ENCODE data around the gene SLC35B1. TPM values are rescaled to one million over a fixed set of nuclear protein-coding genes. Genes with fewer than 3 reads are reported as not detected.

The SLC35B1 gene
- total and polyA plus RNA-seq, 2 donors (not counting 1 experiment from before 2014, with no cell fraction given) = 32.3 to 47.2 TPM

DNA sequence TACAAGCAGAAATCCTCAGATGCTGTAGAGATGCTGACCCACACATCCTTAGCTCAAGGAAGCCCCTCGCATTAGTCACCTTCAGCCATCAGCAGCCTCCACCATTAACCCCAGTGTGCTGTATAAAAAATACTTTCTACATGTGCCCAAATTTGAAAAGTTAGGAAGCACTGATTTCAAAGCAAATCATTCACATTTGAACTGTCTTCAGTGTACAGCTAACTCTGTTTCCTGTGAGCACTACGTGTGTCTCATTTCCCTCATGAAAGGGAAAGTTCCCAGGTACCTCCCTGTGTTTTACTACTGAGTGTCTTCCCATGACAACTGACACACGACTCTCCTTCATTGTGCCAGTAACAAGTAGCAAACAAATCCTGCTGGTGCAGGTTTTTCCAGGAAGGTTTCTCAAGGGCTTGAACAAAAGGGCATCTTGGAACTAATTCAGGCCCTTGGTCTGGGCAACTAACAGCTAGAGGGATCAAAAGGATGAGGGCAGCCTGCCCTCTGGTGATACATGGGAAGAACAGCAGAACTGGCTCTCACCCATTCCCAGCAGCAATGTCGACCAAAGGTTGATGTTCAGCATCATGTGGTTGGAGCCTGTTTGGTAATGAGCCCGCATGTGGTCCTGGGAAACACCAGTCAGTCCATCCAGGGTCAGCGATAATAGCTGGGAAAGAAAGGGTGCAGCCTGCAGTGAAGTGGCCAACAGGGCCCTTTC, 4.0 kb downstream of the SLC35B1 start:
- Histone ChIP-seq H3K79me2 (ENCODE audit: control insufficient read depth, insufficient read depth, low read length) (peaks cover 22% of the 10 kb centered on the region), H3K9me3 (ENCODE audit: control extremely low read depth in 1 of 3, control insufficient read depth in 2 of 3, insufficient read depth in 1 of 3, low read length in 2 of 3) (no peaks in the 10 kb centered on the region), H3K4me1 (ENCODE audit: control insufficient read depth in 2 of 2, insufficient read depth in 2 of 2, low read length in 2 of 2) (peaks cover 15 to 22% of the 10 kb centered on the region in 2 donors), H3K4me2 (replicated peaks; ENCODE audit: low read depth, low read length, poor library complexity, severe bottlenecking) (no peak overlapping the region), H2AFZ (ENCODE audit: insufficient read depth, low read depth, low read length, poor library complexity, severe bottlenecking) (no peak overlapping the region), H3K9ac (ENCODE audit: low read length) (no peak overlapping the region), H3K27ac (ENCODE audit: low read length in 2 of 2) (no peak overlapping the region), H3K36me3 (replicated peaks in 1 of 2; ENCODE audit: control extremely low read depth in 1 of 2, control insufficient read depth in 1 of 2, extremely low read depth in 1 of 2, insufficient read depth in 2 of 2, low read length in 1 of 2) (peaks cover 0 to 63% of the 10 kb centered on the region in 2 experiments), H3K27me3 (replicated peaks in 1 of 4; ENCODE audit: control extremely low read depth in 1 of 4, control insufficient read depth in 3 of 4, insufficient read depth in 4 of 4, low read length in 3 of 4) (no peaks in the 10 kb centered on the region), H4K20me1 (ENCODE audit: control insufficient read depth, insufficient read depth, low read length, poor library complexity, severe bottlenecking) (peaks cover 7% of the 10 kb centered on the region), H3K4me3 (ENCODE audit: control extremely low read depth in 1 of 5, extremely low read depth in 1 of 5, insufficient read depth in 1 of 5, low read depth in 2 of 5, low read length in 4 of 5) (no peak overlapping the region)
- H3K27ac Mint-ChIP-seq = no peak overlapping the region
- no peak overlapping the region for H3K4me3 Mint-ChIP-seq
- 75% methylated on average over 5 of the region's 6 CpGs for WGBS (ENCODE audit: insufficient coverage)
- no peaks in the 10 kb centered on the region for H3K9me3 Mint-ChIP-seq (ENCODE audit: insufficient read depth)
- ATAC-seq (ENCODE audit: low read depth) (no peak), DNase-seq (no peak)
- TF ChIP-seq, protein P1, sequence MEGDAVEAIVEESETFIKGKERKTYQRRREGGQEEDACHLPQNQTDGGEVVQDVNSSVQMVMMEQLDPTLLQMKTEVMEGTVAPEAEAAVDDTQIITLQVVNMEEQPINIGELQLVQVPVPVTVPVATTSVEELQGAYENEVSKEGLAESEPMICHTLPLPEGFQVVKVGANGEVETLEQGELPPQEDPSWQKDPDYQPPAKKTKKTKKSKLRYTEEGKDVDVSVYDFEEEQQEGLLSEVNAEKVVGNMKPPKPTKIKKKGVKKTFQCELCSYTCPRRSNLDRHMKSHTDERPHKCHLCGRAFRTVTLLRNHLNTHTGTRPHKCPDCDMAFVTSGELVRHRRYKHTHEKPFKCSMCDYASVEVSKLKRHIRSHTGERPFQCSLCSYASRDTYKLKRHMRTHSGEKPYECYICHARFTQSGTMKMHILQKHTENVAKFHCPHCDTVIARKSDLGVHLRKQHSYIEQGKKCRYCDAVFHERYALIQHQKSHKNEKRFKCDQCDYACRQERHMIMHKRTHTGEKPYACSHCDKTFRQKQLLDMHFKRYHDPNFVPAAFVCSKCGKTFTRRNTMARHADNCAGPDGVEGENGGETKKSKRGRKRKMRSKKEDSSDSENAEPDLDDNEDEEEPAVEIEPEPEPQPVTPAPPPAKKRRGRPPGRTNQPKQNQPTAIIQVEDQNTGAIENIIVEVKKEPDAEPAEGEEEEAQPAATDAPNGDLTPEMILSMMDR (IDR thresholded peaks at IDR 0.05) = no peak
- TF ChIP-seq EZH2 (IDR thresholded peaks at IDR 0.05; ENCODE audit: borderline replicate concordance, insufficient read depth, low read depth, low read length, poor library complexity, severe bottlenecking) = no peak
- POLR2A ChIA-PET = no interaction called here
- no peaks in the 10 kb centered on the region for H3K27me3 Mint-ChIP-seq
- peaks cover 24% of the 10 kb centered on the region for H3K4me1 Mint-ChIP-seq
- intact Hi-C loops (cut with micrococcal nuclease) = loop anchor here (10.0 kb wide), 2 partner anchors 209 to 289 kb away; partner anchors contain the start of genes NGFR and PHB1
- CTCF ChIA-PET = interaction anchor here (1.6 to 24.9 kb wide), 3 partner anchors 7 to 135 kb away, joined by 5 to 485 read pairs (median 41); partner anchors contain the start of gene NXPH3

DNA sequence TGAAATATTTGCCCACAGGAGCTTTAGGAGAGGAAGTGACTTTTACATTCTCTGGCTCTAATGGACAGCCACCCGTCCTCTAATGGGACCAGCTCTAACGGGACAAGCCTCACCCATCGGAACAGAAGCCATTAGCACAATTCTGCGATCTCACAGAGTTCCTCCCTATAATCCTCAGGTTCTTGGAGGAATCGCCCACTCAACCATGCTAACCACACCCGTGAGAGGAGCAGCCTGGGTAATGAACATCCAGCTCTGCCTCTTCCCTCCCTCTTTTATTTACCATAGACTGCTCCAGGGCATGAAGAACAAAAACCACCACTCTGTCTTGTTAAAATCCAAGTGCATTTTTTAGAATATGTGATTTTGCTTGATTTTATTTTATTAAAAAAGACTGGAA, 6.8 kb downstream of the SLC35B1 start:
- TF ChIP-seq, protein P1 (IDR thresholded peaks at IDR 0.05) = no peak
- no peak for TF ChIP-seq EZH2 (IDR thresholded peaks at IDR 0.05; ENCODE audit: borderline replicate concordance, insufficient read depth, low read depth, low read length, poor library complexity, severe bottlenecking)
- no peak overlapping the region for H3K27ac ChIP-seq (ENCODE audit: low read length in 2 of 2)
- H3K27me3 Mint-ChIP-seq = no peaks in the 10 kb centered on the region
- no peak overlapping the region for H3K27ac Mint-ChIP-seq
- no peaks in the 10 kb centered on the region for H3K9me3 Mint-ChIP-seq (ENCODE audit: insufficient read depth)
- 95% methylated on average over 6 of the region's 6 CpGs for WGBS (ENCODE audit: insufficient coverage)
- peaks cover 7% of the 10 kb centered on the region for H3K79me2 ChIP-seq (ENCODE audit: control insufficient read depth, insufficient read depth, low read length)
- ChIA-PET CTCF (interaction anchor here (1.5 to 24.9 kb wide), 2 partner anchors 78 to 132 kb away, joined by 3 to 485 read pairs; partner anchors contain the start of gene NXPH3), POLR2A (no interaction called here)
- DNase-seq = no peak
- peaks cover 13% of the 10 kb centered on the region for H3K4me1 Mint-ChIP-seq
- H3K4me1 ChIP-seq (ENCODE audit: control insufficient read depth in 2 of 2, insufficient read depth in 2 of 2, low read length in 2 of 2) = peaks cover 6 to 10% of the 10 kb centered on the region in 2 donors
- peaks cover 0 to 60% of the 10 kb centered on the region in 2 experiments for H3K36me3 ChIP-seq (replicated peaks in 1 of 2; ENCODE audit: control extremely low read depth in 1 of 2, control insufficient read depth in 1 of 2, extremely low read depth in 1 of 2, insufficient read depth in 2 of 2, low read length in 1 of 2)
- H3K9me3 ChIP-seq (ENCODE audit: control extremely low read depth in 1 of 3, control insufficient read depth in 2 of 3, insufficient read depth in 1 of 3, low read length in 2 of 3) = no peaks in the 10 kb centered on the region
- intact Hi-C loops (cut with micrococcal nuclease) = loop anchor here (10.0 kb wide), 2 partner anchors 206 to 286 kb away; partner anchors contain the start of genes NGFR and PHB1
- ATAC-seq (ENCODE audit: low read depth) = no peak
- H3K4me2 ChIP-seq (replicated peaks; ENCODE audit: low read depth, low read length, poor library complexity, severe bottlenecking) = no peak overlapping the region
- H3K27me3 ChIP-seq (replicated peaks in 1 of 4; ENCODE audit: control extremely low read depth in 1 of 4, control insufficient read depth in 3 of 4, insufficient read depth in 4 of 4, low read length in 3 of 4) = no peaks in the 10 kb centered on the region
- H3K4me3 Mint-ChIP-seq = no peak overlapping the region
- peaks cover 2% of the 10 kb centered on the region for H4K20me1 ChIP-seq (ENCODE audit: control insufficient read depth, insufficient read depth, low read length, poor library complexity, severe bottlenecking)
- no peak overlapping the region for H3K9ac ChIP-seq (ENCODE audit: low read length)
- no peak overlapping the region for H2AFZ ChIP-seq (ENCODE audit: insufficient read depth, low read depth, low read length, poor library complexity, severe bottlenecking)
- H3K4me3 ChIP-seq (ENCODE audit: control extremely low read depth in 1 of 5, extremely low read depth in 1 of 5, insufficient read depth in 1 of 5, low read depth in 2 of 5, low read length in 4 of 5) = no peak overlapping the region

Measured in B cell (primary cell).